NCI-H345 (cell line): ENCODE results near the gene ACACA.

Experiments used
- DNase-seq: peaks from one replicate; lab custom pipeline; 2025; lab: John Stamatoyannopoulos, UW

The ACACA gene

DNA sequence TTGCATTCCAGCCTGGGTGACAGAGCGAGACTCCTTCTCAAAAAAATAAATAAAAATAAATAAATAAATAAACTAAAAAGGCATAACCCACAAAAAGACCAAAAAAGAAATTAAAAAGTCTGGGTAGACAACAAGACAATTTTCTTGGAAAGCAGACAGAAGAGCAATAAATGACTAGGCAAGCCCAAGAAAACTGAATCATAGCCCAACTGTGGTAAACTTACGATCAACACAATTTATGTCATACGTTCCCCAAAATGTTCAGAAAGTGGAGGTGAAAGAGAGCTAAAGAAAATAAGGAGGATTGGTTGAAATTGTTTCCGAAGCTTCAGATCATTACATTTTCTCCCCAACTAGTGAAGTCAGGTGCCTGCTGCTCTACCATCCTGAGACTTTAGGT, 62.1 kb downstream of the ACACA start:
- no peak for DNase-seq

DNA sequence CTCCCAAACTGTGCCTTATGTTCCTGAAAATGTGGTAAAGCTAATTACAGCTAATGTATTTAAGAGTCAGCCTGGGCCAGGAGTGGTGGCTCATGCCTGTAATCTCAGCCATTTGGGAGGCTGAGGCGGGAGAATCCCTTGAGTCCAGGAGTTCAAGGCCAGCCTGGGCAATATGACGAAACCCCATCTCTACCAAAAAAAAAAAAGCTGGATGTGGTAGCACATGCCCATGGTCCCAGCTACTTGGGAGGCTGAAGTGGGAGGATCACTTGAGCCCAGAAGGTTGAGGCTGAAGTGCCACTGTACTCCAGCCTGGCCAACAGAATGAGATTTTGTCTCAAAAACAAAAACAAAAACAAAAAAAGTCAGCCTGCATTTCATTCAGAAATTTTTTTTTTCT, 64.0 kb downstream of the ACACA start:
- no peak for DNase-seq

DNA sequence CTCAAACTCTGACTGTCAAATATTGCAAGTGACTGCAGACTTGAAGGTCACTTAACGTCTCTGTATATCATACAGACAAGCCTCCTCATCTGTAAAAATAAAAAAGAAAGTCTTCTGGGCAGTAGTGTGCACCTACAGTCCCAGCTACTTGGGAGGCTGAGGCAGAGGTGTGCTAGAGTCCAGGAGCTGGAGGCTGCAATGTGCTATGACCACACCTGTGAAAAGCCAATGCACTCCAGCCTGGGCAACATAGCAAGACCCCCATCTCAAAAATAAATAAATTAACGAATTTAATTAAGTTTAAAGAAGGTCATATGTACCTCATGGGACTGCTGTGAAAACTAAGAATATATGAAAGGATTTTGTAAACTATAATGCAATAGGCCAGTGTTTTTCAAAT, 65.8 kb downstream of the ACACA start:
- no peak for DNase-seq

DNA sequence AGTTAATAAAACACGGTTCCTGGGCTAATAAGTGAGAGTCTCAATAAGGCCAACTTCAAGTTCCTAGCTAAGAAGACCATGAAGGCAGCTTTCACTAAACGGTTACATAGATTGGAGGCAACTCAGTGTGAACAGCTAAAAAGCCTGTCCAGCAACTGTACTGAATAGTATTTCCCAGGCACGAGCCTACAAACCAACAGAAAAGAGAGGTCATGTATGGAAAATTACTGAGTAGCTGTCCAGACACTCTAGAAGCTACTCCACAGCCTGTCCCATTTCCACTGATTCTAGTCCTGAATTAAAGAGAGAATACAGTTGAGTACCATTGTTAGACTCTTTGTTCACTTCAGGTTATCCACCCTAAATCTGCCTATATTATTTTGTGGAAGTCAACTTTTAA, 67.3 kb downstream of the ACACA start:
- no peak for DNase-seq

- no peak for DNase-seq
Observed at GRCh38 chr17:37338847-37339246, 67.8 kb downstream of the ACACA start.

- no peak for DNase-seq
Observed at GRCh38 chr17:37327341-37328090, 79.1 kb downstream of the ACACA start.

- no peak for DNase-seq
Observed at GRCh38 chr17:37322826-37323561, 83.6 kb downstream of the ACACA start.

- no peak for DNase-seq
Observed at GRCh38 chr17:37322106-37322505, 84.5 kb downstream of the ACACA start.

GRCh38 chr17:37318931-37319594, 87.6 kb downstream of the ACACA start:
- DNase-seq, result no peak

GRCh38 chr17:37317867-37318266, 88.8 kb downstream of the ACACA start:
- DNase-seq, result no peak

DNA sequence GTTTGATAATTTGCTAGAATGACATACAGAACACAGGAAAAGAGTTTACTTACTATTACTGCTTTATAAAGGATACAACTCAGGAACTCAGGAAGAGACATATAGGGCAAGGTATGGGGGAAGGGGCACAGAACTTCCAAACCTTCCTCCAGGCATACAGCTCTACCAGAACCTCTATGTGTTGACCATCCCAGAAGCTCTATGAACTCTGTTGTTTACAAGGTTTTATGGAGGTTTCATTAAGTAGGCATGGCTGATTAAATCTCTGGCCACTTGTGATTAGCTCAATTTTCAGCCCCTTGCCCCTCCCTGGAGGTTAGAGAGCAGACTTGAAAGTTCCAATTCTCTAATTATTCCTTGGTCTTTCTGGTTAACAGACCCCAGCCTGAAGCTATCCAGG, 91.0 kb downstream of the ACACA start:
- DNase-seq, result no peak

DNA sequence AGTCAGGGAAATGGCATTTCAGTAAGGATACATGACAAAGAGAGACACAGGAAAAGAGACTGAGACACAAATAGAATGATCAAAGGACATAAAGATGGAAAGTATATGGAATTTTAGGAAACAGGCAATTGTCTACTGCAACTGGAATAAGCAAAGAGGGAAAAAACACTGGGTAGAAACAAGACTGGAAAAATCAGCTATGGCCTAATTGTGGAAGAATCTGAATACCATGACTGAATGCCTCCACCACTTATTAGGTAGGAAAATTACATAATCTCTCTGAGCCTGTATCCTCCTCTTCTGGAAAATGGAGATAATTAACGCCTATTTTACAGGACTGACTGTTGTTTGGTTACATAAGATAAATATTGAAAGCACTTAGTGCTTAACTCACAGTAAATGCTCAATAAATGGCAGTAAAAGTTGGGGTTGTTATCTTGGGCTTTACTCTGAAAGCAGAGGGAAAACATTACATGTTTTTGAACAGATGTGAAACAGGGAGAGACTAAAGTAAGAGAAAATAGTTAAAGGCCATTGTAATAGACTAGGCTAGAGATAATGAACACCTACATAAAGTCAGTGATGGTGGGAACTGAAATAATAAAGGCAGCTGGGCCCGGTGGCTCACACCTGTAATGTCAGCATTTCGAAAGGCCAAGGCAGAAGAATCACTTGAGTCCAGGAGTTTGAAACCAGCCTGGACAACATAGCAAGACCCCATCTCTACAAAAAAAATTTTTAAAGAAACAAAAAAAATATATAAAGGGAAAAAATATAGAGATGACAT, 94.3 kb downstream of the ACACA start:
- no peak for DNase-seq

DNA sequence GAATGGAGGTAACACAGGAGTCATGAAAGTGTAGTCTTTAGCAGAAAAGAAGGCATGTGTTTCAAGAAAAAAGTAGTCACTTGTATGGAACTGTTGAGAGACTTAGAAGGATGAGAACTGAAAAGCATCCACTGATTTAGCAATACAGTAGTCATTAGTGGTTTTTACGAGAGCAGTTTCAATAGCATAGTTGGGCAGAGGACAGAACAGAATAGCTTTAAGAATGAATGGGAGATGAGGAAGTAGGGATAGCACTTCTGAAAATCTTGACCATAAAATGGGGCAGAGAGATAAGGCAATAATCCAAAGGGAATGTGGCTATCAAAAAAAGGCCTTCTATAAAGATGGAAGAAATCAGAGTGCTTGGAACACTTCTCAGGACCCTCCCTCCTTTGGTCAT, 95.7 kb downstream of the ACACA start:
- DNase-seq, result no peak

GRCh38 chr17:37309051-37309450, 97.6 kb downstream of the ACACA start:
- no peak for DNase-seq

- no peak for DNase-seq
Observed at GRCh38 chr17:37305406-37305905, 101.2 kb downstream of the ACACA start.

DNA sequence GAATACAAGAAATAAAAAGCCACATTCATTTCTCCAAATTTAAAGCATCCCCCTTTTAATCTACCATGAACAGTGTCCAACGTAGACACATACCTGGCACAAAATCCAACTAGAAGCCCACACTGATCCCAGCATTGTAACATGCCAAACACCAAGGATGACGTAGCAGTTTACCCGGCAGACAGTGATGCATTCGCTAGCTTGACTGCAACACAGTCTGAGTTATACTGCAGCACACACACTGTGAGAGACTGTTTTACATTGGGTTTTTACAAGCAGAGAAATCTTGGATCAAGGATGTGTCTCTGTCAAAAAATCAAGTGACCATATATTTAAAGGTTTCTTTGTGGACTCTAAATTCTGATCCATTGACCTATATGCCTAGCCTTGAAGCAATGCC, 105.3 kb downstream of the ACACA start:
- no peak for DNase-seq

DNA sequence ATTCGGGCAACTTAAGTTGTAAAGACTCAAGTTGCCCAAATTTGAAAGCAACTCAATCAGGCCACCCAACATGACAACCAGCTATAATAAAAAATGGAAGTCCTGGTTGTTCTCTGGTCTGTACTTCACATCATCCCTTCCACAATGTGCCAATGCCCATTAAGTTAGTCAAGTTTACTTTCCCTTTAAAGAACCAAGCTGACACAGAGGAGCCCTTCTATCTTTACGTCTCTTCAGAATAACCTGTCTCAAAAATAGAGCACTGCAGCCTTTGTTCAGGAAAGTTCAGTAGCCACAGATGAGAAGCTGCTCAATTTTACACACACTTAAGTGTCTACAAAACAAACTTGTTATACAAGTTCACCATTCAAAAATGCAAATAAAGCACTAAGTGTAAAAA, 106.0 kb downstream of the ACACA start:
- DNase-seq, result no peak

- no peak for DNase-seq
Observed at GRCh38 chr17:37299257-37299980, 107.2 kb downstream of the ACACA start.

DNA sequence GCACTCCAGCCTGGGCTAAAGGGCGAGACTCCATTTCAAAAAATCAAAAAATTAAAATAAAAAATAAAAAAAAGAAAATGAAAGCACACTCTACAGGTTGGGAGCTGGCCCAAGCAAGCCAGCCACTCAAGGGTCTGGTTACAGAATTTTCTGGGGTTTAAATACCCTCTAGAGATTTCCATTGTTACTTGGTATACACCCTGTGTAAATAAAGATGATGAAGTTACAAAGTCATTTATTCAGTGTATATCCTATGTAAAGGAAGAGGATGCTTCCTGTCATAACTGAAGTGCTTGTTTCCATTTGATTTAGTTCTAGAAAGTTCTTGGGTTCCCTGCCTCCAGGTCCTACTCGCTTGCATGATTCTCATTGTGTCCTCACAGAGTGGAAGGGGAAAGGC, 110.7 kb downstream of the ACACA start:
- DNase-seq, result no peak

GRCh38 chr17:37294888-37295287, 111.7 kb downstream of the ACACA start:
- no peak for DNase-seq

DNA sequence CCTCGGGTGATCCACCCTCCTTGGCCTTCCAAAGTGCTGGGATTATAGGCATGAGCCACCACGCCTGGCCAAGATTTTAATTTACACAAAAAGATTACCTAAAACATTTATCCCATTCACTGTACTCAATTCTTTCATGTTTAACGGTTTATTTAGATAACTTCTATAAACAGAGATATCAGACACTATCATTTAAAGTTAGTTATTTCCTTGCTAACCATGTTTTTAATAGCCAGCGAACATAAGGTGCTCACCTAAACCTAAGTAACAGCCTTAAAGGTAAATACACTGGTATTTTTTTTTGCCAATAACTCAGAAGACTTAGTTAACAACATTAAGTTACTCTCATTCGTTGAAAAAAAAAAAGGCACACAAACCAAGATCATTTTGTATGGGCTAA, 112.9 kb downstream of the ACACA start:
- DNase-seq, result no peak
